ENCODE data around the gene LOXL4.

The LOXL4 gene

DNA sequence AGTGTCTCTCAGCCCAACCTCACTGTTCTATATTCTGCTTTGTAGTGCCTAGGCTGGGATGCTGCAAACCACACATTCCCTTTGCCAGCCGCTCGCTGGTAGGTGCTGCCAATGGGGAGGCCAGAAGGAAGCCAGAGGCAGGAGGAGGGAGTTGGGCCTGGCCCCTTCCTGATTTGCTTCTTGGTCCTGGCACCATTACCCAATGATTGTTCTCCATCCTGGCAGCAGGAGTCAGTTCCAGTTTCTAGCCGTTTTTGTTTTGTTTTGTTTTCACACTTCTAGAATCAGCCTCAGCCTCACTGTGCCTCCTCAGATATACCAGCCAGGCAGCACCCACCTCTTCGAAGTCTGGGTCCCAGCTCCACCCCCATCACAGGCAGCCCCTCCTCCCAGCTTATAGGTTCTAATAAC lies 27.4 kb upstream of the LOXL4 start:
- DNase-seq (ENCODE audit: low read depth, low spot score) = no peak

DNA sequence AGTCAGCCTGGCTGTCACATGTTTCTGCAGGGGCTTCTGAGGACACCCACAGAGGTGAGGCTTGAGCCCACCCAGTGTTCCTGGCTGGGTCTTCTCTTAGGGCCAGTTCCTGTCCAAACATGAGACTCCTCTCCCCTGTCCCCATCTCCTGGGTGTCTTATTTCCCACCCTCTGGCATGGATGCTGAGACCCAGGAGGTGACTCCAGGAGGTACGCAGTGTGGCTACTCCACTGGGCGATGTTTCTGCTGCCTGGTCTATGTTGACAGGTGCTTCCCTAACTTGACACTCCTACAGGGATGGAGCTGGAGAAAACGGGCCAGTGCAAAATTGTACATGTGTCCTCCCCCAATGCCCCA lies 26.3 kb upstream of the LOXL4 start:
- no peak for DNase-seq (ENCODE audit: low read depth, low spot score)

DNA sequence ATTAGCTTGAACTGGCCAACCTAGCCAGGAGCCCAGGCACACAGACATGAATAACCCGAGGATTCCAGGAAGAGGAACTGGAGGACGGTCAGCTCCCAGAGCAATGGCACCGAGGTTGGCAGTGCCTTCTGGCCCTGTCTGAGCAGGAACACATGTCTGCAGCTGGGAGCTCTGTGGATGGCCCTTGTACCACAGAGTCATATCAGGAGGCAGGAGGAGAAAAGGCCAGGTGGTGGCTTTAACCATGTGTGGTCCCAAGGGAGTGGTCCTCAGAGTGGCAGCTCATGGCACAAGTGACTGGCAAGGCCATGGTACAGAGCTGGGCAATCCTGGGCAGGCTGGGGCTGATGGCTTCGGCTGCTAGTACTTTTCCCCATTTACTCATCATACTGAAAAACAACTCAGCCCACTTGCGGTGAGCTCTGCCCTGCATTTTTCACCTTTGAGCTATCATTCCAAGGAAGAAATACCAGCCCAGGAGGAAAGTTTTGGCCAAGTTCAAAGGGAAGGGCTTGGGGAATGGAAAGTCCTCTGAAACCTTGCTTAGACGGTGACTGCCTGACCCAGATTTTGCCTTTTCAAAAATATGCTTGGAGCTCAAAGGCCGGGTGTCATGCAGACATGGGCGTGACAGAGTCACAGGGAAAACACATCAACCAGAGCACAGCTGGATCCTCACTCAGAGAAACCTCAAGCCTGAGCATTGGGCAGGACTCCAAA lies 25.7 kb upstream of the LOXL4 start:
- DNase-seq (ENCODE audit: low read depth, low spot score) = no peak

DNA sequence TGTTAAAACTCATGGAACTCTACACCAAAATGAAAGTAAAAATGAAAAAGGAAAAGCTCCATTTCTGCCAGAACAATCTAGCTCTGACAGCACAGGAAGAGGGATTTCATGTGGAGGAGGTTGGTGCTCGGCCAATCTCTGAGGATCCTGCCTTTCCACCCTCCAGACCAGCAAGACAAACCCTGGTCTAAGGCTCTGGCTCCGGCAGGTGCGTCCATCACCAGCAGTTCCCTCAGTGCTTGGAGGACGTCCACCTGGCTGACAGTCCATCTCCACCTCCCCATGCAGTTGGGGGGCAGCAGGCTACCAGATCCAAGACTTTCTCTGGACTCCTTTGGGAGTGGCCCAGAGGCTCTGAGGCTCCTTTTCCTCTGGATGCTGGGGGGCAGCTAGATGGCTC lies 25.0 kb upstream of the LOXL4 start:
- no peak for DNase-seq (ENCODE audit: low read depth, low spot score)

DNA sequence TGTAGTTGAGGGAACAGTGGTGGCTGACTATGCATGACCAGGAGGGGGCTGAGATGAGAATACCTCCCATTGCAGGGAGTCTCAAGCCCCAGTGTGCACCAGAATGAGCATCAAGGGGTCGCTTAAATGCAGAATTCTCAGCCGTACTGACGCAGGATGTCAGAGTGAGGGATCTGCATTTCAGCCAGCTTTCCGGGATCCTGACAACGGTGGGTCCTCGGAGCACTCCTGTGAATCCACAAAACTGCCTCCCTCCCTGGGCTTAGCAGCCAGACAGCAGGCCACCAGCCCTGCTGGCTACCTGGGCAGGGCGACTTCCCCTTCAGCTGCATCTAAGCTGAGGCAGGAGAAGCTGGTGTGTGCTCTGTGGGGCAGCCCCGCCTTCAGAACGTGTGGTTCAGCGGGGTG lies 21.8 kb upstream of the LOXL4 start:
- no peak for DNase-seq (ENCODE audit: low read depth, low spot score)

DNA sequence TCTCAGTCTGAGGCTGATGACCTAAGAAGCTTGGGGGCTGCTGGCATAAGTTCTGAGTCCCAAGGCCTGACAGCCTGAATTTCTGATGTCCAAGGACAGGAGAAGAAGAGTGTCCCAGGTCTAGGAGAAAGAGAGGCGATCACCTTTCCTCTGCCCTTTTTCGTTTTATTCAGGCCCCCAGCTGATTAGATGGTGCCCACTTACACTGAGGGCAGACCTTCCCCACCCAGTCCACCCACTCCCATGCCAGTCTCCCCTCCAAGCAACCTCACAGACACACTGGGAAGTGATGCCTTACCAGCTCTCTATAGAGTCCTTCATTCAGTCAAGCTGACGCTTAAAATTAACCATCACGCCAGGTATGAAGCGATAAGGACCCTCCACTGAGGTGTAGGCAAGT lies 19.3 kb upstream of the LOXL4 start:
- no peak for DNase-seq (ENCODE audit: low read depth, low spot score)

DNA sequence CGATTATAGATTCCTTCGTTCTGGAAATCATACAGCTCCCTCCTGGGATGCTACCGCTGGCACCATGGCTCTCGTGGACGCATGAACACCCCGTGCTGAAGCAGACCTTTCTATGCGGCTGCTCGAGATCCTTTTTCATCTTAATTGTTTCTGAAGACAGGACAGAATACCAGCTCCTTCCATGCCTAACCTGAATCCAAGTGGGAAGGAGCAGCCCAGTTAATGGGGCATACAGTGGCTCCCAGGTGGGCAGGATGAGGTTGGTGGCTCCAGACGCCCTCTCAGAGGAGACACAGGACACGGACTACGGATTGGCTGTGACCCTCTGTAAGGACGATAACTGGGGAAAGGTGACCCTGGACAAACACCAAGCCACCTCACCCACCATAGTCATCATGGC lies 18.4 kb upstream of the LOXL4 start:
- DNase-seq (ENCODE audit: low read depth, low spot score) = no peak

DNA sequence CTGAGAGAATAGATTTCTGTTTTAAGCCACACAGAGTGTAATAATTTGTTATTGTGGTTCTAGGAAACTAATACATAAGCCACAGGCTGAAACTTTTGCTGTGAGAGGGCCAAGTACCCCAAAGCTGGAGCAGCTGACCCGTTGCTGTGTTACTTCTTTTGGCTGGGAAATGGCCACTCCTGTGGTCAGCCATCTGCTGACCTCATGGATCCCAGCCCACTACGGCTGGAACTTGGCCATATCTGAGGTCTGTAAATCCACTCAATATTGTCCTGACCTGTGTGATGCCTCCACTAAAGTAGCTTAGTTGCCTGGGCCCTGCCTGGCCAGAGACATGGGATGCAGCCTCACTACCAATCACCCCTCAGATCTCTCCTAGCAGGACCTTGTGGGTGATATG lies 17.4 kb upstream of the LOXL4 start:
- no peak for DNase-seq (ENCODE audit: low read depth, low spot score)

DNA sequence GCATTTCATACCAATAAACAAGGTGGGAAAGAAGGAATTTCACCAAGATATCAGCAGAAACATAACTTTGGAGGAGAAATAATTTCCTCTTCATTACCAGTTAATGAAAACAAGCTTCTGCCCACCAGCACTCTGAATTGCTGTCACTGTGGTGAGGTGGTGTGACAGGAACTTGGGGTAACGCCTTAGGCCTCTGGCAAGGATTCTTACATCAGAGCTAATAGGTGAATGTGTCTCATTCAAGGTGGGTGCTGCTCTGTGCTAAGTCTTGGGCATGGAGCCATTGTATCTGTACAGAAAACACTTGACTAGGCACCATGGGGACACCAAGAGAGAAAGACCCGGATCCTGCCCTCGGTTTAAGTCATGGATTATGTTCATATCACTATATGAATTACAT lies 8.3 kb upstream of the LOXL4 start:
- DNase-seq (ENCODE audit: low read depth, low spot score) = no peak

DNA sequence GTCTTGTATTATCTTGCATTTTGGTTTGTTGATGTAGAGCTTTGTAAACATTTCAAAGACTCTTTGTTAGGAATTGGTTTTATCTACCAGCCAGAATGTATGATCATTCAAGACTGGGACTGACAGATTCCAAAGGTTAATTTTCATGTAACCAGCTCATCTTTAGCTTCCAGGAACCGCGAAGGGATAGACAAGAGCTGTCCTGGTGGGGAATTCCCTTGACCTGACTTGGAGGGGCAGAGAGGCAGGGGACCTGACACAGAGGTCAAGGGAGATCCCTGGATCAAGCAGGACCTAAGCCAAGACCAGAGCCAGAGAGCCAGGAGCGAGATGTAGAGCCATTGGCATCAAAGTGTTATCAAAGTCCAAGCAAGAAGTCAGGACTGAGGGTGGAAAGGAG lies 6.6 kb upstream of the LOXL4 start:
- DNase-seq (ENCODE audit: low read depth, low spot score) = no peak

DNA sequence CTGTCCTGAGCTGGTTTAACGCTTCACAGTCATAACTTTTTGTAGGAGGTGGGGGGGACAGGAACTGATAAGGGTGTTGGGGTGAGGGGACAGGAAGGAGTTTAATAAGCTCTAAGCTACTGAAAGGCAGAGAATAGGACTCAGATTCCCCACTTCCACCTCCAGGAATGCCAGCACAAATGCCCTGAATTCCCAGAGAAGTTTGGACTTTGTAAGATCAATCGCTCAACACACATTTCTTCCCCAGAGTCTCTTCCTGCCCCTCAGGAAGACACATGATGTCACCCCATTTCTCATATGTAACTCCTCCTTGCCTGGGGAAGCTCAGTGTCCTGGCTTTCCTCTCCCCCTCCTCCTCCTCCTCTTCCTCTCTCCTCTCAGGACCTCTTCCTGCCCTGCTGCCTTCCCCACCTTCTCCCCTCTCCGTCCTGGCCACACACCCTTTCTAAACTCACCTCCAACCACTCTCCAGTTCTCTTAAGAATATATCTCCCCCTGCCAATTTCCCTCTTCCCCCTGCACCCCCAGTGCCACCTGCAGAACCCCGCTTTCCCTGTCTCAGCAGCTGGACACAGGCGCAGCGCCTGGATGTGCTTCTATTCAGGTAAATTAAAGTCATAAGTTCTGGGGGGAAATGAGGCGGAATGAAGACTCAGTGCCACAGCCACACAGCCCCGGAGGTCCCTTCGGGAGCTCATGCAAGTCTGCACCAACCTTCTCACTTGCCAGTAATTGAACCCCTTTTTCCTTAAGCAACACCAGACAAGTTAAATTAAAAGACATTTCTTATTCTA lies 5.3 kb upstream of the LOXL4 start:
- no peak for DNase-seq (ENCODE audit: low read depth, low spot score)

DNA sequence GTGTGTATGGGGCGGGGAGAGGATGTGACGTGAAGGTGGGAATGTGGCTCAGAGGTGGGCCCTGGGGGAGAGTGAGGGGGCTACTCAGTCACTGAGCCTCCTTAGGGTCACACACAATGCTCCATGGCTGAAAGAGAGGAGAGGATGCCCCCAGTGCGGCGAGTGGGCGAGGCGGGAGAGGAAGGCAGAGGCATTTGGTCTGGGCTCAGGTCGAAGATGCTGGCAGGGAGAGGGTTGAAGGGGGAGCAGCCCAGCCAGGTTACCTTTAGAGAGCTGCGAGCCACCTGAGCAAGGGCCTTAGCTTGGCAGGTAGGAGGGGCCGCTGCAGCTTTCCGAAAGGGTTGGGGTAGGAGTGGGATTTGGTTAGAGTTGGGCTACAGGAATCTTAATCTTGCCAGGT lies 4.7 kb upstream of the LOXL4 start:
- no peak for DNase-seq (ENCODE audit: low read depth, low spot score)

DNA sequence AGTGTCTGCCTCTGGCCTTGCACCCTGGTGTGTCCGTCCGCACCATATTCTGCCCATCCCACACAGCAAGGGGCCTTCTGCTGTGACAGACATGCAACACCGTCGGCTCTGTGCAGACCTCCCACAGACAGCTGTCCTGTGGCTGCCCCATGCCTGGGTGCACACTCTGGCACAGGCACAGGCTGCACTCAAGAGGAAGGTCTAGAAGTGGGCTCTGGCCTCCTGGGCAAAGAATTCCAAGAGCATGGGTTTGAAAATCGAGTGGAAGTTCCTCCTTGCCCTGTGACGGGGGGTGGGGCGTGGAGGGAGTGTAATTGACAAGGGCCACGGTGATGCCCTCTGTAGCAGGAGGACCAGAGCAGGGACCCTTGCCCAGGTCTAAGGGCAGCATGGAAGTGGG lies 4.3 kb upstream of the LOXL4 start:
- DNase-seq (ENCODE audit: low read depth, low spot score) = no peak

DNA sequence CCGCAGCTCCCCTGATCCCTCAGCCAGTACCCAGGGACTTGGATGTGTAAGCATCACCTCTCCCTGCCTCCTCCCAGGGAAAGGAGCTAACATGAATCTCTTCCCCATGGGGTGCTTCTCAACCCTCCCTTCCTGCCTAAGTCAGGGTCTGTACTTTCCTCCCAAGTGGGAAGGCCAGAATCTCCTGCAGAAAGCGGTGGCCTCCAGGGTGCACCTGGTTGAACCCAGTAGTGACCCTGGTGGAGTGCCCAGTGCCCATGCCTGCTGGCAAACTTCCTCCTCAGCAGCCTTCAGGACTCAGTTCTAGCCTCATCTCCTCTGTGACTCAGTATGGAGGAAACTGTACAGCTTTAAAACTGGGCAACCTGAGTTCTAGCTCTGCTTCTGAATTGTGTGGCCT lies 2.8 kb upstream of the LOXL4 start:
- DNase-seq (ENCODE audit: low read depth, low spot score) = no peak

DNA sequence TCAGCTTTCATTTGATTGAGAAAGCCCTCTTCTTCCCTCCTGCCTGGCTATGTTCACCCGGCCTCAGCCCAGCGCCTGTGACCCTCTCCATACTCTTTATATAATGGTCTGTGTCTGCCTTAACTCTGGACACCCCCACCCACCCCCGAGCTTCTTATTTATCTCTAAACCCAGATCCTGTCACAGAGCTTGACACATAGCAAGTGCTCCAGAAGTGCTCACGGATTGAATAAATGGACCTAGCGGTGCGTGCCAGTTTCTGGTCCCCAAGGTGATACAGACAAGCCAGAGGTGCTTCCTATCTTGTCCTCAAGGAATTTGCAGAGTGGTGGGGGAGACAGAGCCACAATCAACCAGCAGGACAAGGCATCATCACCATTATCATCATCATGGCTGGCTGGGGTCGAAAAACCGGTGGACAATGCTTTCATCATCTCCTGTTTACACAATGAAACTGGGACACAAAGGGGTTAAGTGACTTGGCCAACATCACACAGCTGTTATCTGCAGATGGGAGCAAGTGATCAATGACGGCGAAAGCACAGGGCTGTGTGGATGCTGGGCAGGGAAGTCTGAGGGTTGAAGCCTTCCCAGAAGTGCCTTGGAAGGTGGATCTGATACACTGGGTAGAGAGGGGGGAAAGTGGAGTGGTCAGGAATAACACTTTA lies 2.2 kb upstream of the LOXL4 start:
- no peak for DNase-seq (ENCODE audit: low read depth, low spot score)

DNA sequence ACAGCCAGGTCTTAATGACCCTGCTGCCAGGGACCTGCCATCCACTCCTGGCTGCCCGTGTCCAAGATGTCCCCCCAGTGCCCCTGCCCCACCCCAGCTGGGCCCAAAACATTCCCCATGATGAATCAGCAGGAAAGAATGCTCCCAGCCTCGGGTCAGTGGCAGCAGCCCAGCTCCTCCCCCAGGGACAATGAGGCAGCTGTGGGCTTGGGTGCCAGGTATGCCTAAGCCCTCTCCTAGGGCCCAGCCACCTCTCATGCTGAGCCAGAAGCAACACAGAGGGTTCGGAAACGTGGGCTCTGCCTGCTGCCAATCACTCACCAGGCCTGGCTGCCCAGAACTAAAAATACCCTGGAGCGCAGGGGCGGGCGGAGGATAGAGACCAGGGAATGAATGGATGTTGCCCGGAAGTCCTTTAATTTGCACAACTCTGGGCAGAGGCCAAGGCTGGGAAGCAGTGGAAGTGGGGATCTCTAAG lies 1.5 kb upstream of the LOXL4 start:
- DNase-seq (ENCODE audit: low read depth, low spot score) = no peak

DNA sequence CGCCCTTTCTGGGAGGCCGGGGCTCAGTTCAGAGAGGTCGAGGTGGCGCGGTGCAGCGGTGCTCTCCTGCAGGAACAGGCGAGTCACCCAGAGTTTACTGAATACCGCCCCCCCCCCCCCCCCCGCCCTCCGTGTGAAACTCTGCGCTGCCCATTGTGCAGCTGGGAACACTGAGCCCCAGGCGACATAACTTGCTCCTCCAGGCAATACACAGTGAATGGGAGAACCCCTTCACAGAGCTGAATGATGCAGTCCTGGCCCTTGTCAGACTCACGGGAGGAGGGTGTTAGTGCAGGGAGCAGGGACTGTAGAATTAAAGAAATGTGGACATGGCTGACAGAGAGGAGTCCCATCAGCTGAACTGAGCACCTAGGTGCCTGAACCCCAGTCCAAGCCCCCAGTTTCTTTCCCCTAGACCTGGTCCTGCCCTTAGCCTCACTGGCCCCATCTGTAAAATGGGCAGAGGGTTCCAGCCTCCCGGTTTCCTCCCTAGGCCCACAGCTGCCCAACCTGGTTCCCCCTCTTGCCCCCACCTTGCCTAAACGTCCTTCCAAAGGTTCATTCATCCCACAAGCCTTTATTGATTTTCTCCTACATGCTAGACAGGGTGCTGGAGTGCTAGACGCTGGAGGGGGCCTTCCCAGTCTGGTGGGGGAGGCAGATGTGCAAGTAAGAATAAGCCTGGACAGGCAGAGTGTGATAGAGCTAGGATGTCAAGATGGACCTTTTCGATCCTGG lies 869 bp upstream of the LOXL4 start:
- no peak for DNase-seq (ENCODE audit: low read depth, low spot score)

DNA sequence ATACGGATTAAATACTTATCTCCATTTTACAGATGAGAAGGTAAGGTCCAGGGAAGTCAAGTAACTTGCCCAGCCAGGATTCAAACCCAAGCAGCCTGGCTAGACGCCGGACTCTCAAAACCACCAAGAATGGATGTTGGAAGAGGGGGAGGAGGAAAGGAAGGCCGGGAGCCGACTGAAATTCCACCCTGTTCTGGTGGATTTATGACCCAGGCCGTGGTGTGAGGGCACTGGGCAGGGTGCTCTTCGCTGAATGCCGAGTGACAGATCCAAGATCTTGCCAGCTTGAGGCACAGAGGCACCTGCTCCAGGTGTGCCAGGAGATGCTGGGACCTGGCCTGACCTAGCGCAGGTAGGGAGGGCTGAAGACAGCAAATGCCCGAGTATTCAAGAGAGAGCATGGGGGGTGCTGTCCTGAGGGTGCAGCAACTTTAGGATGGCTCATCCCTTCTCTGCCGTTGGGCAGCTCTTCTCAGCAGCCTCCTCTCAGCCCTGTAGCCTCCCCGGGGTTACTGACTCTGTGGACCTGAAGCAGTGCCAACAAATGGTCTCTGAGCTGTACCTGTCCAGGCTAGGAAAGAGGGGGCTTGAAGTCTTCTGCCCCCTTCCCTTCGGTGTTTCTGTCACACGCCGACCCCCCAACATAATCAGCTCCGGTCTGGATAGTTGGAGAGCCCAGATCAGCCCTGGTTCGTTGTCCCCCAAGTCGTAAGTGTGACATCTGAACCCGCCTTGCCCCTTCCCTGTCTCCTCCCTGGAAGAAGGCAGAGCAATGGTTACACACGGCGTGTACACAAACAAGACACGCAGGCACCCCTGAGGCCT lies 713 bp downstream of the LOXL4 start:
- no peak for DNase-seq (ENCODE audit: low read depth, low spot score)

DNA sequence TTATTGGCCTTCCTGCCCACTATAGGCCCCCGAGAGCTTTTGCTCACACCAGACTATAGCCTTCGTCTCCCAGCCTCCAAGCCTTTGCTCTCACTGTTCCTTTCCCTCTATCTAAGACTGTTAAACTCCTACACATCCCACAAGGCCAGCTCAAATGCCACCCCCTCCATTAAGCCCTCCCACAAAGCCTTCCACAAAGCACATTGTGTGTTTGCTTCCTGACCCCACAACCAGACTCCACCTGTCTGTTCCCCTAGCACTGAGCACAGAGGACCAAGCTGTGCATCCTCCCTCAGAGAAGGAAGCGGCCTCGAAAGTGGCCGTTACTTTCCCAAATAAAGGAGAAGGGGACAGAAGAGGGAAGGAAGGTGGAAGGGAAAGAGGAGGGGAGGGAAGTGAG lies 1.3 kb downstream of the LOXL4 start:
- DNase-seq (ENCODE audit: low read depth, low spot score) = no peak

DNA sequence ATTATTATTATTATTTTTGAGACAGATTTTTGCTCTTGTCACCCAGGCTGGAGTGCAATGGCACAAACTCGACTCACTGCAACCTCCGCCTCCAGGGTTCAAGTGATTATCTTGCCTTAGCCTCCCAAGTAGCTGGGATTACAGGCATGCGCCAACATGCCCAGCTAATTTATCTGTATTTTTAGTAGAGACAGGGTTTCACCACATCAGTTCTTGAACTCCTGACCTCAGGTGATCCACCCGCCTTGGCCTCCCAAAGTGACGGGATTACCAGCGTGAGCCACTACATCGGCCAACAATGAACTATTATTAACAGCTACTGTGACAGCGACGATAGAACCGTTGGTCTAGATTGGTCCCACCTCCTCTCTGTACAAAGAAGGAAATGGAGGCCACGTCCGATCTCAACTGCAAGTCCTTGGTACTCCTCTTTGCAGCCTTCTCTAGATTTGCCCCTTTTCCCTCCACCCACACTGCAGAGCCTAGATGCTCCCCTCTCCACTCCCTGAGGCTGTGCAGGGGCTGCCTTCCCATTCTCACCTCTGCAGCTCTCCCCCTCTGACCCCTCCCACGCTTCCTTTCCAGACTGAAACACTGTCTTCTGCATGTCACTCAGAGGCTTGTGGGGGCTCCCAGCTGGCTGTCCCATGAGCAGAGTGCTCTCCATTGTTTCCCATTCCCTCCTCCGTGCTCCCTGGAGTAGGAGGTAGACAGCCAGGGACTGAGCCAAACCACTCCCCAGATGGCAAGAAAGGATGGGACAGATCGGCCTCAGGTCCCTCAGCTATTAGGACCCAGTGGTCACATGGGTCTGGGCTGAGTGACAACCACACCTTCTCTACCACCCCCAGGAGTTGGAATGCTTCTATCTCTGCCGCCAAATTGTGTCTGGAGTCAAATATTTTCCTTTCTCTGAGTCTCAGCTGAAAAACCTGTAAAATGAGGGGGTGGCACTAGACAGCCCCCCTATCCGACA lies 2.3 kb downstream of the LOXL4 start:
- DNase-seq (ENCODE audit: low read depth, low spot score) = no peak
